Astrocyte (in vitro differentiated cells and primary cell): ENCODE measurements around the gene ANKRD44. TPM values are rescaled to one million over a fixed set of nuclear protein-coding genes. Genes with fewer than 3 reads are reported as not detected.

ENCODE experiments used
- DNase-seq: peaks from one replicate; pipeline ENCODE4 v3.0.0-alpha.2; 2010; ENCODE audit warnings: low read depth
- FAIRE-seq: peaks from 2 replicates; lab custom pipeline; 2011; peaks lifted over from hg19 to GRCh38; lab: Jason Lieb, UNC
- H2AFZ ChIP-seq: 2 replicates; pipeline ENCODE4 v1.6.0; 2012; ENCODE audit warnings: low read depth, low read length, inconsistent platforms
- H3K27ac ChIP-seq: 2 replicates; pipeline ENCODE4 v1.5.1; 2011; ENCODE audit warnings: low read depth, low read length, inconsistent platforms
- H3K27me3 ChIP-seq: 2 replicates; pipeline ENCODE4 v1.6.0; 2011; ENCODE audit warnings: low read length, inconsistent platforms; ENCODE audit not compliant: insufficient read depth
- H3K36me3 ChIP-seq: 2 replicates; pipeline ENCODE4 v1.5.1; 2011; ENCODE audit warnings: low read length, inconsistent platforms; ENCODE audit not compliant: insufficient read depth
- H3K4me1 ChIP-seq: 2 replicates; pipeline ENCODE4 v1.5.1; 2011; ENCODE audit warnings: low read length, inconsistent platforms; ENCODE audit not compliant: insufficient read depth
- H3K4me2 ChIP-seq: 2 replicates; pipeline ENCODE4 v1.6.0; 2012; ENCODE audit warnings: low read length, inconsistent platforms
- H3K4me3 ChIP-seq: 2 replicates; pipeline ENCODE4 v1.5.1; 2011; ENCODE audit warnings: low read depth, mild to moderate bottlenecking, low read length, inconsistent platforms; ENCODE audit not compliant: insufficient read depth
- H3K79me2 ChIP-seq: 2 replicates; pipeline ENCODE4 v1.6.0; 2012; ENCODE audit warnings: mild to moderate bottlenecking, low read length, inconsistent platforms; ENCODE audit not compliant: insufficient read depth
- H3K9ac ChIP-seq: 2 replicates; pipeline ENCODE4 v1.6.0; 2012; ENCODE audit warnings: mild to moderate bottlenecking, low read length, inconsistent platforms
- H3K9me3 ChIP-seq: 2 replicates; pipeline ENCODE4 v1.5.1; 2012; ENCODE audit warnings: low read depth, mild to moderate bottlenecking, low read length, inconsistent platforms; ENCODE audit not compliant: insufficient read depth
- H4K20me1 ChIP-seq: 2 replicates; pipeline ENCODE4 v1.6.0; 2012; ENCODE audit warnings: low read length, inconsistent platforms; ENCODE audit not compliant: insufficient read depth
- H3K27ac Mint-ChIP-seq: one replicate; pipeline ENCODE4 v1.8.0; 2021; ENCODE audit warnings: mild to moderate bottlenecking, mixed read lengths; ENCODE audit not compliant: unreplicated experiment
- H3K27me3 Mint-ChIP-seq: one replicate; pipeline ENCODE4 v1.8.0; 2021; ENCODE audit warnings: low read depth, mixed read lengths; ENCODE audit not compliant: unreplicated experiment
- H3K36me3 Mint-ChIP-seq: one replicate; pipeline ENCODE4 v1.8.0; 2021; ENCODE audit warnings: low read depth, mixed read lengths; ENCODE audit not compliant: unreplicated experiment
- H3K4me1 Mint-ChIP-seq: one replicate; pipeline ENCODE4 v1.8.0; 2021; ENCODE audit warnings: low read depth, mixed read lengths; ENCODE audit not compliant: unreplicated experiment
- H3K4me3 Mint-ChIP-seq: one replicate; pipeline ENCODE4 v1.8.0; 2021; ENCODE audit warnings: mild to moderate bottlenecking, moderate library complexity, mixed read lengths; ENCODE audit not compliant: unreplicated experiment
- H3K9me3 Mint-ChIP-seq: one replicate; pipeline ENCODE4 v1.8.0; 2021; ENCODE audit warnings: mild to moderate bottlenecking, mixed read lengths; ENCODE audit not compliant: unreplicated experiment
- CTCF ChIP-seq: IDR thresholded peaks from 2 replicates; pipeline ENCODE4 v1.5.1; 2011; ENCODE audit warnings: low read depth, mild to moderate bottlenecking, inconsistent platforms, low read length, moderate library complexity; ENCODE audit not compliant: insufficient read depth
- EZH2 ChIP-seq: IDR thresholded peaks from 2 replicates; pipeline ENCODE4 v1.6.1; 2012; ENCODE audit warnings: mild to moderate bottlenecking, low read length, inconsistent platforms; ENCODE audit not compliant: insufficient read depth
- total RNA-seq: library from RNA; stranded (reverse); gene quantifications from 2 replicates; pipeline ENCODE4 v1.2.1, GENCODE V29; 2021

The ANKRD44 gene
- total RNA-seq, 1 donor from 2014 or later: 7.2 TPM

GRCh38 chr2:197201874-197202273 lies 108.7 kb downstream of the ANKRD44 start:
- no peaks in the 10 kb centered on the region for H4K20me1 ChIP-seq
- H3K4me3 ChIP-seq: no peak overlapping the region
- no peaks in the 10 kb centered on the region for H3K79me2 ChIP-seq
- FAIRE-seq (no peak), DNase-seq (no peak)
- H3K9me3 ChIP-seq: no peaks in the 10 kb centered on the region
- H3K4me2 ChIP-seq: no peak overlapping the region
- no peak overlapping the region for H3K9ac ChIP-seq
- Mint-ChIP-seq H3K27ac (no peak overlapping the region), H3K9me3 (no peaks in the 10 kb centered on the region), H3K27me3 (no peaks in the 10 kb centered on the region), H3K36me3 (no peaks in the 10 kb centered on the region), H3K4me3 (no peak overlapping the region), H3K4me1 (peaks cover 5% of the 10 kb centered on the region)
- no peaks in the 10 kb centered on the region for H3K36me3 ChIP-seq
- H3K27ac ChIP-seq: no peak overlapping the region
- H2AFZ ChIP-seq: no peak overlapping the region
- H3K4me1 ChIP-seq: no peaks in the 10 kb centered on the region
- TF ChIP-seq CTCF: no peak
- no peak for TF ChIP-seq EZH2
- H3K27me3 ChIP-seq: no peaks in the 10 kb centered on the region

GRCh38 chr2:197200762-197201058 lies 109.9 kb downstream of the ANKRD44 start:
- no peak overlapping the region for H3K27ac Mint-ChIP-seq

More at GRCh38 chr2:197200762-197201058, 109.9 kb downstream of the ANKRD44 start:
- Histone ChIP-seq H3K27ac (no peak overlapping the region), H4K20me1 (no peaks in the 10 kb centered on the region), H3K4me3 (no peak overlapping the region), H3K27me3 (no peaks in the 10 kb centered on the region), H2AFZ (no peak overlapping the region), H3K9me3 (no peaks in the 10 kb centered on the region), H3K36me3 (no peaks in the 10 kb centered on the region), H3K4me2 (no peak overlapping the region), H3K9ac (no peak overlapping the region), H3K79me2 (no peaks in the 10 kb centered on the region), H3K4me1 (no peaks in the 10 kb centered on the region)
- H3K4me1 Mint-ChIP-seq: peaks cover 5% of the 10 kb centered on the region
- DNase-seq (no peak), FAIRE-seq (no peak)
- H3K27me3 Mint-ChIP-seq: no peaks in the 10 kb centered on the region
- H3K9me3 Mint-ChIP-seq: no peaks in the 10 kb centered on the region
- no peak overlapping the region for H3K4me3 Mint-ChIP-seq
- TF ChIP-seq CTCF: no peak
- no peak for TF ChIP-seq EZH2
- no peaks in the 10 kb centered on the region for H3K36me3 Mint-ChIP-seq
